Measurements from ENCODE around the gene PLK4. TPM values are rescaled to one million over a fixed set of nuclear protein-coding genes. Genes with fewer than 3 reads are reported as not detected.

PLK4 gene
- polyA plus RNA-seq, 2 of the 4 experiments (the other 2 are of a cell fraction): 18.4 to 34.2 TPM

- ChIA-PET POLR2A (no interaction called here), CTCF (no interaction called here)
- DNase-seq (ENCODE audit: low read depth in 1 of 2, low spot score in 1 of 2): no peak
- Histone ChIP-seq H3K4me2 (no peak overlapping the region), H3K27ac (no peak overlapping the region), H3K4me3 (no peak overlapping the region), H3K4me1 (no peaks in the 10 kb centered on the region), H3K9me3 (peaks cover 3% of the 10 kb centered on the region; the same call in 1 of the 3 replicates)
- TF ChIP-seq CBX2 (IDR thresholded peaks at IDR 0.05; ENCODE audit: borderline replicate concordance, low read depth): no peak
- no peak for TF ChIP-seq EP300 (IDR thresholded peaks at IDR 0.05)
- no peak for TF ChIP-seq ZSCAN20 (CRISPR knock-in tag; IDR thresholded peaks at IDR 0.05)
- TF ChIP-seq RAD21 (conservative IDR thresholded peaks at IDR 0.05 in 1 of 2, IDR thresholded peaks at IDR 0.05 in 1 of 2): no peak
- no peak for TF ChIP-seq REST (IDR thresholded peaks at IDR 0.05)
- TF ChIP-seq FOSL2 (IDR thresholded peaks at IDR 0.05): no peak
- no peak for TF ChIP-seq FOSL2 (CRISPR knock-in tag; IDR thresholded peaks at IDR 0.05)
- TF ChIP-seq HOXB13 (CRISPR knock-in tag; IDR thresholded peaks at IDR 0.05; ENCODE audit: low read depth): no peak
- TF ChIP-seq CHD2 (IDR thresholded peaks at IDR 0.05; ENCODE audit: low read length, partially characterized antibody): no peak
- no peak for TF ChIP-seq NPAS2 (CRISPR knock-in tag; IDR thresholded peaks at IDR 0.05; ENCODE audit: borderline replicate concordance)
- TF ChIP-seq CBX8 (IDR thresholded peaks at IDR 0.05): no peak
- no peak for TF ChIP-seq FOXS1 (CRISPR knock-in tag; IDR thresholded peaks at IDR 0.05)
- no peak for TF ChIP-seq PBX3 (IDR thresholded peaks at IDR 0.05)
- no peak for TF ChIP-seq ZFP36 (IDR thresholded peaks at IDR 0.05; ENCODE audit: borderline replicate concordance, partially characterized antibody)
- FAIRE-seq: no peak
- WGBS (ENCODE audit: missing lambda C conversion rate): 90% methylated on average over 1 of the region's 1 CpG
- ATAC-seq: no peak
Measured at GRCh38 chr4:127857641-127858040, 23.1 kb upstream of the PLK4 start.

GRCh38 chr4:127868196-127868595 is 12.5 kb upstream of the PLK4 start:
- Histone ChIP-seq H3K9me3 (no peaks in the 10 kb centered on the region), H3K4me2 (no peak overlapping the region), H3K27ac (no peak overlapping the region), H3K4me3 (no peak overlapping the region), H3K4me1 (peaks cover 10% of the 10 kb centered on the region; the same call in 2 of the 3 replicates)
- DNase-seq (ENCODE audit: low read depth in 1 of 2, low spot score in 1 of 2) (no peak), FAIRE-seq (no peak), ATAC-seq (no peak)
- 90% methylated on average over 2 of the region's 2 CpGs for WGBS (ENCODE audit: missing lambda C conversion rate)
- TF ChIP-seq ESRRA (IDR thresholded peaks at IDR 0.05; ENCODE audit: borderline replicate concordance, low read length) (no peak), POLR2AphosphoS2 (conservative IDR thresholded peaks at IDR 0.05; ENCODE audit: low read length) (no peak), ATOH8 (CRISPR knock-in tag; IDR thresholded peaks at IDR 0.05; ENCODE audit: low read depth) (no peak), ZNF302 (CRISPR knock-in tag; IDR thresholded peaks at IDR 0.05) (no peak), CTCF (IDR thresholded peaks at IDR 0.05) (no peak), MYC (IDR thresholded peaks at IDR 0.05; ENCODE audit: borderline replicate concordance, low read length) (no peak), CHD2 (IDR thresholded peaks at IDR 0.05; ENCODE audit: low read length, partially characterized antibody) (no peak), FOSB (CRISPR knock-in tag; IDR thresholded peaks at IDR 0.05) (no peak), JUN (IDR thresholded peaks at IDR 0.05) (no peak)
- POLR2A ChIA-PET: no interaction called here
- CTCF ChIA-PET: no interaction called here

All from A549 (cell line).